ENCODE results near the gene GSG1L. TPM values are rescaled to one million over a fixed set of nuclear protein-coding genes. Genes with fewer than 3 reads are reported as not detected.

GSG1L gene
- total RNA-seq, 1 experiment from 2014 or later: not detected

DNA sequence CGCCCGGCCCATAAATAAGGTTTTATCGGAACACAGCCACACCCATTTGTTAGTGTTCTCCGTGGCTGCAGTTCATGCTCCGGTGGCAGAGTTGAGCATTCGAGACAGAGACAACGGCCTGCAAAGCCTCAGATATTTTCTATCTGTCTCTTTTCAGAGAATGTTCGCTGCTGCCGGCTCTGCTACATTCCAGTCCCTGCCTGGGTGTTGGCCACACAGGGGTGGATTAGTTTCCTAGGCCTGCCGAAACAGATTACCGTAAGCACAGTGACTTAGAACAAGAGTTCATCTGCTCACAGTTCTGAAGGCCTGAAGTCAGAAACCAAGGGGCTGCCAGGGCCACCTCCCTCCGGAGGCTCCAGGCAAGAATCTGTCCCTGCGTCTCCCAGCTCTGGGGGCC, 19.1 kb upstream of the GSG1L start:
- no peak for DNase-seq
- intact Hi-C loops (cut with micrococcal nuclease; ENCODE audit: unreplicated experiment): no loop called here
- no peaks in the 10 kb centered on the region for H3K4me1 Mint-ChIP-seq (ENCODE audit: low read depth, unreplicated experiment)
- CTCF ChIA-PET: interaction anchor here (0.6 to 0.7 kb wide), 3 partner anchors 102 to 333 kb away, joined by 3 to 4 read pairs (median 3); no protein-coding TSS in a partner anchor
- H3K27me3 Mint-ChIP-seq (ENCODE audit: unreplicated experiment): peaks cover 11% of the 10 kb centered on the region
- no peaks in the 10 kb centered on the region for H3K36me3 Mint-ChIP-seq (ENCODE audit: insufficient read depth, unreplicated experiment)
- H3K27ac Mint-ChIP-seq (ENCODE audit: unreplicated experiment): no peak overlapping the region
- BruUV-seq (replicated peaks): no TSS peak
- H3K9me3 Mint-ChIP-seq (ENCODE audit: low read depth, unreplicated experiment): no peaks in the 10 kb centered on the region
- TF ChIP-seq CTCF (IDR thresholded peaks at IDR 0.05; ENCODE audit: unreplicated experiment): no peak
- H3K4me3 Mint-ChIP-seq (ENCODE audit: low read depth, unreplicated experiment): no peak overlapping the region

- no peak for TF ChIP-seq CTCF (IDR thresholded peaks at IDR 0.05; ENCODE audit: unreplicated experiment)
- H3K4me3 Mint-ChIP-seq (ENCODE audit: low read depth, unreplicated experiment): no peak overlapping the region
- H3K27me3 Mint-ChIP-seq (ENCODE audit: unreplicated experiment): peaks cover 18% of the 10 kb centered on the region
- no peaks in the 10 kb centered on the region for H3K36me3 Mint-ChIP-seq (ENCODE audit: insufficient read depth, unreplicated experiment)
- CTCF ChIA-PET: no interaction called here
- no peak overlapping the region for H3K27ac Mint-ChIP-seq (ENCODE audit: unreplicated experiment)
- H3K9me3 Mint-ChIP-seq (ENCODE audit: low read depth, unreplicated experiment): no peaks in the 10 kb centered on the region
- BruUV-seq (replicated peaks): no TSS peak
- H3K4me1 Mint-ChIP-seq (ENCODE audit: low read depth, unreplicated experiment): no peaks in the 10 kb centered on the region
- DNase-seq: no peak
- intact Hi-C loops (cut with micrococcal nuclease; ENCODE audit: unreplicated experiment): no loop called here
These were observed 18.0 kb upstream of the GSG1L start for GRCh38 chr16:28081391-28081968.

DNA sequence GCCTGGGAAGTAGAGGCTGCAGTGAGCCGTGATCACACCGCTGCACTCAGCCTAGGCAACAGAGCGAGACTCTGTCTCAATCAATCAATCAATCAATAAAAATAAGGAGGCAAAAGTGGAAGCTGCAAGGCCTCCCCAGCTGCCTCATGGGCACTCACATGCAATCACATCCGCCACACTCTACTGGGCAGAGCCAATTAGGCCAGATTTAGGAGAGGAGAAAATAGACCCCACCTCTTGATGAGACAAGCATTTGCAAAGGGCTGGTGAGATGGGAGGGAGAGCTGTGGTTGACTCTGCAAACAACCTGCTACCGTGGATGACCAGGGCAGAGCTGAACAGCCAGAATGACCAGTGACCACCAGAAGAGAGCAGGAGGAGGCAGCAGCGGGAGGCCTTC, 14.7 kb upstream of the GSG1L start:
- Mint-ChIP-seq H3K9me3 (ENCODE audit: low read depth, unreplicated experiment) (no peaks in the 10 kb centered on the region), H3K4me3 (ENCODE audit: low read depth, unreplicated experiment) (no peak overlapping the region), H3K36me3 (ENCODE audit: insufficient read depth, unreplicated experiment) (no peaks in the 10 kb centered on the region), H3K27me3 (ENCODE audit: unreplicated experiment) (peaks cover 50% of the 10 kb centered on the region), H3K27ac (ENCODE audit: unreplicated experiment) (no peak overlapping the region), H3K4me1 (ENCODE audit: low read depth, unreplicated experiment) (no peaks in the 10 kb centered on the region)
- no TSS peak for BruUV-seq (replicated peaks)
- intact Hi-C loops (cut with micrococcal nuclease; ENCODE audit: unreplicated experiment): no loop called here
- TF ChIP-seq CTCF (IDR thresholded peaks at IDR 0.05; ENCODE audit: unreplicated experiment): no peak
- CTCF ChIA-PET: interaction anchor here (0.6 kb wide), 1 partner anchor 179 kb away, joined by 3 read pairs; no protein-coding TSS in a partner anchor
- DNase-seq: no peak

- Mint-ChIP-seq H3K27me3 (ENCODE audit: unreplicated experiment) (peaks cover 76% of the 10 kb centered on the region), H3K4me3 (ENCODE audit: low read depth, unreplicated experiment) (no peak overlapping the region), H3K36me3 (ENCODE audit: insufficient read depth, unreplicated experiment) (no peaks in the 10 kb centered on the region), H3K4me1 (ENCODE audit: low read depth, unreplicated experiment) (no peaks in the 10 kb centered on the region), H3K9me3 (ENCODE audit: low read depth, unreplicated experiment) (no peaks in the 10 kb centered on the region), H3K27ac (ENCODE audit: unreplicated experiment) (no peak overlapping the region)
- BruUV-seq (replicated peaks): no TSS peak
- no peak for TF ChIP-seq CTCF (IDR thresholded peaks at IDR 0.05; ENCODE audit: unreplicated experiment)
- CTCF ChIA-PET: no interaction called here
- intact Hi-C loops (cut with micrococcal nuclease; ENCODE audit: unreplicated experiment): no loop called here
- no peak for DNase-seq
These were observed 10.3 kb upstream of the GSG1L start for GRCh38 chr16:28073836-28074235.
